Activated T-cell treated with anti-CD3 and anti-CD28 coated beads, Interleukin-2, amount 50 U/mL, for 4 hours (primary cell): ENCODE data around the gene FBXW7. TPM values are rescaled to one million over a fixed set of nuclear protein-coding genes. Genes with fewer than 3 reads are reported as not detected.

Source experiments
- ATAC-seq, 2 donors: fragments of 200-7000 bp; cut with Tn5 transposase; one replicate each; pipeline ENCODE4 v1.10.0; 2021
- DNase-seq: peaks from one replicate; pipeline ENCODE4 v3.0.0-alpha.2; 2020
- H3K27me3 Mint-ChIP-seq: one replicate; pipeline ENCODE4 v1.8.0; 2021; ENCODE audit warnings: low read depth, mixed read lengths
- H3K36me3 Mint-ChIP-seq: one replicate; pipeline ENCODE4 v1.8.0; 2022; ENCODE audit warnings: mixed read lengths; ENCODE audit not compliant: insufficient read depth
- H3K4me1 Mint-ChIP-seq: one replicate; pipeline ENCODE4 v1.8.0; 2021; ENCODE audit warnings: low read depth, mixed read lengths
- H3K4me3 Mint-ChIP-seq: one replicate; pipeline ENCODE4 v1.8.0; 2021; ENCODE audit warnings: mild to moderate bottlenecking, moderate library complexity, mixed read lengths
- H3K9me3 Mint-ChIP-seq: one replicate; pipeline ENCODE4 v1.8.0; 2021; ENCODE audit warnings: mixed read lengths
- total RNA-seq, 3 donors: library from RNA; stranded (reverse); gene quantifications; one replicate each; pipeline ENCODE4 v1.2.1, GENCODE V29; 2021

Gene FBXW7
- total RNA-seq, 3 donors from 2014 or later: 38.8 to 41.4 (median 39.1) TPM

DNA sequence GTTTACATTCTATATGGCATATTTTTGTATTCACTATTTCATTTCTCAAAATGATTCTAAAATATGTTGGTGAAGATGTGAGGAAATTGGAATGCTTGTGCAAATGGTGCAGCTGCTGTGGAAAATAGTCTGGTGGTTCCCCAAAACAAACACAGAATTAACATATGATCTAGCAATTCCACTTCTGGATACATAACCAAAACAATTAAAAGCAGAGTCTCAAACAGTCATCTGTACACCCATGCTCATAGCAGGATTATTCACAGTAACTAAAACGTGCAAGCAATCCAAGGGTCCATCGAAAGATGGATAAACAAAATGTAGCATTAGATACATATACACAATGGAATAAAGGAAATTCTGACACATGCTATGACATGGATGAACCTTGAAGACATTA, 204.8 kb downstream of the FBXW7 start:
- no peak overlapping the region for H3K4me3 Mint-ChIP-seq
- DNase-seq: no peak
- peaks cover 19% of the 10 kb centered on the region for H3K4me1 Mint-ChIP-seq
- H3K36me3 Mint-ChIP-seq: peaks cover 48% of the 10 kb centered on the region
- no peak for ATAC-seq
- no peaks in the 10 kb centered on the region for H3K27me3 Mint-ChIP-seq
- H3K9me3 Mint-ChIP-seq: no peaks in the 10 kb centered on the region

DNA sequence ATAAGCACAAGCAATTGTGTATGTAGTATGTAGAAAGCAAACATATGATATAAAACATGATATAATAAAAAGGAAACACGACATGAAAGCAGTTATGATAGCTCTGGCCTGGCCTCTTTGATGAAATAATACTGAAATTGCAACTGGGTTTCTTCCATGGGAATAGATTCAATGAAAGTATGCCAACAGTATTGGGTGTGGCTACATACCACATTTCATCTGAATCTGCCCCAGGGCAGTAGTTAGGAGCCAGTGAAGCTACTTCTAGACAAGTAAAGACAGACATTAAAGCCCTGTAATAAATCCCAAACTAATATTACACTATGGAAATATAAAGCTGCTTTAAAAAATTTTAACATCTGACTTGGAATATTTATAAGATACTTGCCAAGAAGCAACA, 207.3 kb downstream of the FBXW7 start:
- DNase-seq: no peak
- H3K27me3 Mint-ChIP-seq: no peaks in the 10 kb centered on the region
- no peak for ATAC-seq
- peaks cover 55% of the 10 kb centered on the region for H3K36me3 Mint-ChIP-seq
- H3K9me3 Mint-ChIP-seq: no peaks in the 10 kb centered on the region
- H3K4me1 Mint-ChIP-seq: peaks cover 19% of the 10 kb centered on the region
- no peak overlapping the region for H3K4me3 Mint-ChIP-seq

DNA sequence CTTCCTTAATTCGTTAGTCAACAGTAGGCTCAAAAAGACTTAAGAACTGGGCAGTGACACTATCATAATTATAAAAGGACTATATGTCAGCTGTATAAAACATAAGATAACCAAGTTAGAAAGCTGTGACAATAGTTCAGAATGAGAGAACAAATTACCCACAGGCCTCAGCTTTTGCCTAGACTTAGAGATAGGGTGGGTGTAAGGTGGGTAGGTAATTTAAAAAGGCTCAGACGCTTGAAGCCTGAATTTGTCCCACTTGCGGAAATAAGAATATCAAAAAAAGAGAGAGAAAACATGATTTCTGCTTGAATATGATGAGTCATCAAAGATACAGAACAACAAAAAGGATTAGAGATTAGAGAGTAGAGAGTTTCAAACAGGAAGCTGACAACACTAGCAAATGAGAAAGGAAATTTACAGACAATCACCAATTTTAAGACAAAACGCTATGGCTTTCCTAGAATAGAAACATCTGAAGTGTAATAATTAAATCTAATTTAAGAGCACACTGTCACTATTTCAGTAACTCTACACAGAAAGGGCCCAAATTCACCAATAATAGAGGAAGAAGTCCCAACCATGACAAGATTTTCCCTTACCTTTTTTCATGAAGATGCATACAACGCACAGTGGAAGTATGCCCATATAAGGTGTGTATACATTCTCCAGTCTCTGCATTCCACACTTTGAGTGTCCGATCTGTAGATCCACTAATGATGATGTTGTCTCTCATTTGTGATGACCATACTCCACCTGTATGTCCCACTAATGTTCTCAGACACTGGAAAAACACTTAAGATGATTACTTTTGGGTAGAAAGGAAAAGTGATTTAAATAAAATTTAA, 208.1 kb downstream of the FBXW7 start:
- DNase-seq (no peak), ATAC-seq (no peak)
- H3K9me3 Mint-ChIP-seq: no peaks in the 10 kb centered on the region
- no peak overlapping the region for H3K4me3 Mint-ChIP-seq
- peaks cover 19% of the 10 kb centered on the region for H3K4me1 Mint-ChIP-seq
- no peaks in the 10 kb centered on the region for H3K27me3 Mint-ChIP-seq
- peaks cover 57% of the 10 kb centered on the region for H3K36me3 Mint-ChIP-seq

DNA sequence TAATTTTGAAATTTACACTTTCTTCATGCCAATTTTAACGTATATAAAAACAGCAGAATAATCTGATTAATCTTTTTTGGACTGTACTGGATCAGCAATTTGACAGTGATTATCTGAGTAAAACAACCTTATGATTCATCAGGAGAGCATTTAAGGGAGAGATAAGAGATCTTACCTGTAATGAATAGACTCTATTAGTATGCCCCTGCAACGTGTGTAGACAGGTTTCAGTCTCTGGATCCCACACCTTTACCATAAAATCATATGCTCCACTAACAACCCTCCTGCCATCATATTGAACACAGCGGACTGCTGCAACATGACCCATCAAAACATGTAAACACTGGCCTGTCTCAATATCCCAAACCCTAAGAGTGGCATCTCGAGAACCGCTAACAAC, 210.1 kb downstream of the FBXW7 start:
- ATAC-seq: no peak
- Mint-ChIP-seq H3K4me3 (no peak overlapping the region), H3K9me3 (no peaks in the 10 kb centered on the region), H3K4me1 (peaks cover 19% of the 10 kb centered on the region), H3K27me3 (no peaks in the 10 kb centered on the region), H3K36me3 (peaks cover 55% of the 10 kb centered on the region)
- no peak for DNase-seq

DNA sequence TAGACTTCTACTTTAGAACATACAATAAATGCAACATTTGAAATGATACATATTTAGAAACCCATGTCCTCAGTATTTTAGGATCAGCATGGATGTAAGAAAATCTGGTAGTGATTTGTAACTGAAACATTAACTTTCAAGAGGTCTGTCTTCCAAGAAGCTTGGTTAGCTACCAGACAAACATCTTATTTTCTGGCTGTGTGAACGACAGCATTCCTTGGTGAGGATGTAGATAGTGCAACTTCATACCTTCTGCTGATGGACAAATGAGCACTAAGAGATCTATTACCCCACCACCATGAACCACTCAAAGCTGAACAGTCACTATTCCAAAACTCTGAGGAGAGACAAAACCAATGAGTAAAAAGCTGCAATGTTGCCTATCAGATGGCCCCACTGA, 212.7 kb downstream of the FBXW7 start:
- DNase-seq (no peak), ATAC-seq (no peak)
- Mint-ChIP-seq H3K36me3 (peaks cover 40% of the 10 kb centered on the region), H3K4me3 (no peak overlapping the region), H3K9me3 (no peaks in the 10 kb centered on the region), H3K27me3 (no peaks in the 10 kb centered on the region), H3K4me1 (peaks cover 12% of the 10 kb centered on the region)

DNA sequence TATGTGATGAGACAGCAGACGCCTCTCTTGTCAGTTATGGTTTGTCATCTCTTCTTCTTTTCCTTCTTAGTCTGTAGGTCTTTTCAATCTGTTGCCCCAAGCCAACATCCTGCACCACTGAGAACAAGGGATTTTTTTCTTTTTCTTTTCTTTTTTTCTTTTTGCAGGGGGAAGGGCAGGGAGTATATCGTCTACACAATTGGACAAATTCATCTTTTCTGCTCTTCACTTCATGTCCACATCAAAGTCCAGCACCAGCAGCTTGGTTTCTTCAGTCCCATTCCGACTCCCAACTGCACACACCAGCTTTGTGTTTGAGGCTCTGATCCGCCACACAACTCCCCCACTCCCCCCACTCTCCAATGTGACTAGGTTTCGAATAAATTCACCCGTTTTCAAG, 213.2 kb downstream of the FBXW7 start:
- Mint-ChIP-seq H3K36me3 (peaks cover 35% of the 10 kb centered on the region), H3K27me3 (no peaks in the 10 kb centered on the region), H3K9me3 (no peaks in the 10 kb centered on the region), H3K4me1 (peaks cover 6% of the 10 kb centered on the region), H3K4me3 (no peak overlapping the region)
- ATAC-seq: no peak
- no peak for DNase-seq

DNA sequence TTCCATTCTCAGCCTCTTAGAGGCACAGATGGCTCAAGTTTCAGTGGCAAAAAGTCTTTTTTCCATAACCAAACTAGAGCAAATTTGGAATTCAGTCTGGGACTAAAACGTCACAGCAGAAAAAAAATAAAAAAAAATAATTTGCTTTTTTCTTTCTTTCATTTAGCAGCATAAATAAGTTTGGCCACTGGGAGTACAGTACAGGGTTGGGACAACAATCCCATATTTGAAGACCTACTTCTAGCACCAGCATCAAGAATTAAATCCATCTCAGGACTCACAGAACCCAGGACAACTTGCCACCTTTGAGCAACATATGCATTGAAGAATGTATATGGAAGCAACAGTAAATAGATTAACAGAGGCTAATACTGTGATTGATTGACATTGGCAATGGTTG, 214.0 kb downstream of the FBXW7 start:
- no peak for DNase-seq
- Mint-ChIP-seq H3K4me1 (no peaks in the 10 kb centered on the region), H3K27me3 (no peaks in the 10 kb centered on the region), H3K4me3 (no peak overlapping the region), H3K9me3 (no peaks in the 10 kb centered on the region), H3K36me3 (peaks cover 29% of the 10 kb centered on the region)
- ATAC-seq: no peak

DNA sequence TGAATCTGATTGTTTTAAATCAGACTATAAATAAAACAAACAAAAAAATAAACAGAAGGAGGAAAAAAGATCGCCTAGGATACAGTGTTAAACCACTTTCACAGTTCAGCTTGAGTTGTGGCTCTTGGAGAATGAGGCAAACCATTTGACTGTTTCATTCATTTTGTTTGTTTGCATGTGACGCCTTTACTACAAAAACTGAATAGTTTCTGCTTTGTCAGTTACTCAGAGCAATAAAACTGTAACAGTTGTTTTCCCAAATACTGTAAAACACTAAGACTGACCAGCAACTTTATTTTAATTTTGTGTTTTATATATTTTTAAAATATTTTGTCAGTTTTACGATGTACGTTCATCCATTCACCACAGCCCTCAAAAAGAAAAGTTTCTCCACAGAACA, 214.5 kb downstream of the FBXW7 start:
- no peaks in the 10 kb centered on the region for H3K27me3 Mint-ChIP-seq
- H3K4me1 Mint-ChIP-seq: no peaks in the 10 kb centered on the region
- H3K4me3 Mint-ChIP-seq: no peak overlapping the region
- DNase-seq: no peak
- peaks cover 29% of the 10 kb centered on the region for H3K36me3 Mint-ChIP-seq
- no peaks in the 10 kb centered on the region for H3K9me3 Mint-ChIP-seq
- no peak for ATAC-seq

DNA sequence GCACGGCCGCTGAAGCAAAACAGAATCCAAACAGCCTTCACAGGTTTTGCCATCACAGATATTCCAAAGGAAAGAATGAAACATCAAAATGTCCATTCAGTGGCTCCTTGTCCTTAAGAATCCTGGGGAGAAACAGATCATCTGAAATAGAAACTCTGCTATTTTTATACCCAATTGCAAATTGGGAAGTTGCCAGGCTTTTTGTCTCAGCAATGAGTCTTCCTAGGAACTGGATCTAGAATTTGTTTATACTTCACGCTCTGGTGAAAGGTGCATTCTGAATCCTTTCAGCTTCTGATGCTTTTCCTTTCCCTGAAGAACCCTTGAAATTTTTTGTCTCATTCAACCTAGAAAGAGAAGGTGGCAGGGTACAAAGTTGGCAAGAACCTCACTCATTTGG, 218.9 kb downstream of the FBXW7 start:
- peaks cover under 1% of the 10 kb centered on the region for H3K36me3 Mint-ChIP-seq
- DNase-seq (no peak), ATAC-seq (no peak)
- H3K4me3 Mint-ChIP-seq: no peak overlapping the region
- no peaks in the 10 kb centered on the region for H3K9me3 Mint-ChIP-seq
- no peaks in the 10 kb centered on the region for H3K27me3 Mint-ChIP-seq
- H3K4me1 Mint-ChIP-seq: no peaks in the 10 kb centered on the region

DNA sequence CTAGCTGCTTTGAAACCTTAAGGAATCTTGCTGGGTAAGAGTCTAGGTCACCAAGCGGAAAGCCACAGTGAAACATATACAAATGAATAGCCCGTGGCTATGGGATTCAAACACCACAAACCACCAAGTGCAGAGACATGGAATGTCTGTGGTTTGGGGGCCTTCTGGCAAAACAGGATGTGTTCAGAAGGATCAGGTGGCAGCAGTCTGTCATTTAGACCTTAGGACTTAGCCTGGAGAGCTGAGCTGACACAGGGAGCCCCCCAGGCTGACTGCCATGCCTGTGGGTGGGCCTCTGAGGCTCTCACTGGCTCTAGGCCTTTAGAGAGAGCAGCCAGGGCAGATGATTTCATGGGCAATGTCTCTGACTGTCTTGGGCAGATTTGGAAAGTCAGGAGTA, 225.6 kb downstream of the FBXW7 start:
- Mint-ChIP-seq H3K27me3 (no peaks in the 10 kb centered on the region), H3K4me1 (no peaks in the 10 kb centered on the region), H3K36me3 (no peaks in the 10 kb centered on the region), H3K4me3 (no peak overlapping the region), H3K9me3 (no peaks in the 10 kb centered on the region)
- ATAC-seq (no peak), DNase-seq (no peak)

DNA sequence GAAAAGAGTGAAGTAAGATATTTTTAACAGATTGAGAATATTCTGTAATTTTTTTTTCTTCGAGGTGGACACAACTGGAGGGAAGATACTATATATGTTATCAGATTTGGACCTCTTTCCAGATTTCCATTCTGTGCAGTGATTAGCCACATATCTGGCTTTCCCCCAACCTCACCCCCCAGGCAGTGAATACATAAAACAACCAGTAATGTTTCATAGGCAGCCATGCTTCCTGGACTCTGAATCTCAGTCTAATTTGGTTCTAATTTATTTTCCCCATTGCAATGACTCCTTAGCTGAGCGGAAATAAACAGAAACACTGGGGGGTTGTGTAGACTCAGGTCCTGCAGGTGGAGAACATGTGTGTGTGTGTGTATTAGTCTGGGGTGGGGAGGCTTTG, 226.5 kb downstream of the FBXW7 start:
- Mint-ChIP-seq H3K4me3 (no peak overlapping the region), H3K27me3 (no peaks in the 10 kb centered on the region), H3K36me3 (no peaks in the 10 kb centered on the region), H3K4me1 (no peaks in the 10 kb centered on the region), H3K9me3 (no peaks in the 10 kb centered on the region)
- DNase-seq (no peak), ATAC-seq (no peak)

DNA sequence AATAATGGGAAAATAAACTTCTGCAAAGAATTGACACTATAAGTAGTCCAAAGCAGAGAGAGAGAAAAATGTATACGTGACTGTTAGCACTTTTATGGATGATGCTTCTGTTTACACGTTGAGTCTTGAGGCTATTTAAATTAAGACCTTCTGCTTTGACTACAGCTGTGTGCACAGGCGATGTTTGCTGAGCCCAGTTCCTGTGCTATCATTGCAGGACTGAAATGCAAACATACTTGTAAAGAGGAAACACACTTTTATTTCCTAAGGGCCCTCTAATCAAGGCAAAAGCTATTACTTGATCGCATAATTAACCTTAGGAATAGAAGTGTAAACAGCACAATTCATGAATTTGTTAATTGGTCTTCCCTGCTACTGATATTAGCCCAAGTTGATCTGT, 226.9 kb downstream of the FBXW7 start:
- Mint-ChIP-seq H3K4me3 (no peak overlapping the region), H3K4me1 (no peaks in the 10 kb centered on the region), H3K9me3 (no peaks in the 10 kb centered on the region), H3K27me3 (no peaks in the 10 kb centered on the region), H3K36me3 (no peaks in the 10 kb centered on the region)
- no peak for DNase-seq
- ATAC-seq: no peak

DNA sequence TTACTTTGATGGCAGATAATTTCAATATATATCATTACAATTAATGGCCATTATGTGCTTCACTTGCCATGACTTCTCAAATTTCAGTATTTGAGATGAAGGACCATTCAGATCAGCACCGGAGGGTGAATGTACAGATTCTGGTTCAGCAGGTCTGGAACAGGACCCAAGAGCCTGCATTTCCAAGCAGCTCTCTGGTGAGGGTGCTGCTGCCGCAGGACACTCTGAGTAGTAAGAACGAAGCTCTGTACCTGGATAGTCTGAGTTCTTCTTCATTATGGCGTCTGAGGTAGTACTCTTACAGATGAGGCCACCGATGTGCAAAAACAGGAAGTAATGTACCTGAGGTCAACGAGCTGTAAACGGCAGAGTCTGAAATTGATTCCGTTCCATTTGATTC, 228.2 kb downstream of the FBXW7 start:
- H3K4me1 Mint-ChIP-seq: no peaks in the 10 kb centered on the region
- H3K36me3 Mint-ChIP-seq: no peaks in the 10 kb centered on the region
- ATAC-seq (no peak), DNase-seq (no peak)
- H3K27me3 Mint-ChIP-seq: no peaks in the 10 kb centered on the region
- no peak overlapping the region for H3K4me3 Mint-ChIP-seq
- no peaks in the 10 kb centered on the region for H3K9me3 Mint-ChIP-seq

DNA sequence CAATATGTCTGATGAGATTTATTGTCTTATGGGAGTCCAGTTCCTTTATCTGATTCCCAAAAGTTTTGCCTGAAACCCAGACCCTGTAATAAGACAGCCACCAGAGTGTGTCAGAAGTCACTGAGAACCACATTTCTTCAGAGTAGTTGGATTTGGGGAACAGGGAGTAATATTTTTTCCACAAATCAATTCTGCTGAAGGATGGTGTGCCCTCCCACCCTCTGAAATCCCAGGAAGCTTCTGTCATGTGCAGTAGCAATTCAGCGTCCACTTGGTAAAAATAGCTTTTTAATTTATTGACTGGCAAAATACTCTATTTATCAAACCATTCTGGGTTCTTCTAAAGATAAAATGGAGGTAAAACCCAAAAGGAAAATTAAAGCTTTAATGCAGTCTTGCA, 229.4 kb downstream of the FBXW7 start:
- Mint-ChIP-seq H3K9me3 (no peaks in the 10 kb centered on the region), H3K4me1 (no peaks in the 10 kb centered on the region), H3K4me3 (no peak overlapping the region), H3K27me3 (no peaks in the 10 kb centered on the region), H3K36me3 (no peaks in the 10 kb centered on the region)
- no peak for DNase-seq
- no peak for ATAC-seq

DNA sequence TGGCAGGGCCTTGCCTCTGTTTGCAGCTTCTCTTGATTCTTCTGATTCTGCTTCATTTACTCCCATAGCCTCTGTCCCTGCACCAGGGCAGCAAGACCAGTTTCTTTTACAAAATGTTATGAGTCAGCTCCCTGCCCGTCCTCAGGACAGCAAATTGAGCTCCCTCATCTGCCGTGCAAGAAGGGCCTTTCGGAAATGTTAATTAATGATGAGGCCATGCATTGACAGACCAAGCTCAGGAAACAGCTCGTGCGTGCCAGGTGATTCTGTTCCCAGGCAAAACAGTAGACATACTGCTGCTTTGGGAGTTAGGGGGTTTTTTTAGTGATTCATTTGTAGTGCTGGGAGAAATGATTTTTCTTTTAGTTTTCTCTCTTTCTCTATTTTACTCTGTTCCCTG, 231.7 kb downstream of the FBXW7 start:
- ATAC-seq: no peak
- H3K4me3 Mint-ChIP-seq: no peak overlapping the region
- H3K27me3 Mint-ChIP-seq: no peaks in the 10 kb centered on the region
- no peak for DNase-seq
- no peaks in the 10 kb centered on the region for H3K36me3 Mint-ChIP-seq
- no peaks in the 10 kb centered on the region for H3K4me1 Mint-ChIP-seq
- no peaks in the 10 kb centered on the region for H3K9me3 Mint-ChIP-seq
